Muscle of leg (tissue), 11 donors: ENCODE measurements around the gene SORCS1. TPM values are rescaled to one million over a fixed set of nuclear protein-coding genes. Genes with fewer than 3 reads are reported as not detected.

Source experiments
- DNase-seq: peaks from one replicate; pipeline ENCODE4 v3.0.0; 2013
- H3K27ac ChIP-seq: one replicate; pipeline ENCODE4 v1.5.1; 2013; ENCODE audit warnings: mild to moderate bottlenecking, low read length, control low read depth
- H3K27me3 ChIP-seq: one replicate; pipeline ENCODE4 v1.6.1; 2013; ENCODE audit warnings: low read length; ENCODE audit not compliant: control insufficient read depth, insufficient read depth
- H3K36me3 ChIP-seq: one replicate; pipeline ENCODE4 v1.6.1; 2013; ENCODE audit warnings: low read length; ENCODE audit not compliant: control insufficient read depth, insufficient read depth
- H3K4me1 ChIP-seq: one replicate; pipeline ENCODE4 v1.6.1; 2013; ENCODE audit warnings: low read length; ENCODE audit not compliant: control insufficient read depth, insufficient read depth
- H3K4me3 ChIP-seq: one replicate; pipeline ENCODE4 v1.5.1; 2013; ENCODE audit warnings: low read length, control low read depth
- H3K9me3 ChIP-seq: replicated peaks from 2 replicates; pipeline ENCODE4 v1.6.1; 2013; ENCODE audit warnings: low read depth, low read length; ENCODE audit not compliant: control insufficient read depth
- WGBS: methylation state at CpG from one replicate; pipeline ENCODE4 v1.1.5; 2013; ENCODE audit warnings: missing lambda C conversion rate; ENCODE audit not compliant: insufficient coverage; 5-methylcytosine and 5-hydroxymethylcytosine counted together
- polyA plus RNA-seq, 8 donors: library from polyadenylated mRNA; unstranded; fragments of 120-200 nt; gene quantifications; one replicate each; pipeline versions ENCODE4 v1.2.1 to v1.2.3, GENCODE V29; 2013; ENCODE audit warnings: inconsistent platforms in 1 of 8, low replicate concordance in 1 of 8; ENCODE audit not compliant: insufficient read length in 8 of 8, insufficient read depth in 1 of 8
- total RNA-seq: library from RNA; stranded (reverse); fragments of 120-200 nt; gene quantifications from one replicate; pipeline ENCODE4 v1.2.4, GENCODE V29; 2013

The SORCS1 gene
- total and polyA plus RNA-seq, 9 donors, result 2.4 to 6.2 (median 3.8) TPM

GRCh38 chr10:106595281-106595680 is 569.2 kb downstream of the SORCS1 start:
- Histone ChIP-seq H3K9me3 (no peaks in the 10 kb centered on the region), H3K4me1 (peaks cover 7% of the 10 kb centered on the region), H3K27ac (no peak overlapping the region), H3K36me3 (no peaks in the 10 kb centered on the region), H3K4me3 (no peak overlapping the region), H3K27me3 (no peaks in the 10 kb centered on the region)
- no CpG with 5 or more reads among the region's 4 CpGs for WGBS
- no peak for DNase-seq

- Histone ChIP-seq H3K27ac (peak overlapping the region; percentile 17), H3K4me1 (peaks cover 7% of the 10 kb centered on the region), H3K36me3 (no peaks in the 10 kb centered on the region), H3K27me3 (no peaks in the 10 kb centered on the region), H3K4me3 (no peak overlapping the region), H3K9me3 (no peaks in the 10 kb centered on the region)
- DNase-seq, result peak; percentile 64
- WGBS, result no CpG with 5 or more reads among the region's 1 CpG
These were observed 570.6 kb downstream of the SORCS1 start for GRCh38 chr10:106593876-106594275.

DNA sequence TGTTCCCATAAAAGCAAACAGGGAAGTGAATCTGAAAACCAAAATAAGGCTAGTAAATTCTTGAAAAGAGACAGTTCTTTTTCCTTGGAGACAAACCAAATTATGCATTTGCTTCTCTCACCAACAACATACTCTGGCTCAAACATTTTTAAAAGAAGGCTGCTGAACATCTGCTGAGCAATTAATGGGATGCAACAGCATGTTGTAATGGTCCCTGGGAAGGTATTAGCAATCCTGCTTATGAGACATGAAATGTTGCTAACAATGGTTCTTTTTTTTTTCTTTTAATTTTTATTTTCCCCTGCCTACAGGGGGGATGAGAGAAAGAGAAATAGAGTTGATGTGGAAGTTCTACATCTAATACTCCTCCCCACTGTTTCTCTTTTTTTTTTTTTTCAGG is 572.1 kb downstream of the SORCS1 start:
- Histone ChIP-seq H3K36me3 (no peaks in the 10 kb centered on the region), H3K27me3 (no peaks in the 10 kb centered on the region), H3K4me3 (no peak overlapping the region), H3K4me1 (peaks cover 7% of the 10 kb centered on the region), H3K27ac (no peak overlapping the region), H3K9me3 (no peaks in the 10 kb centered on the region)
- DNase-seq, result peak; percentile 91

DNA sequence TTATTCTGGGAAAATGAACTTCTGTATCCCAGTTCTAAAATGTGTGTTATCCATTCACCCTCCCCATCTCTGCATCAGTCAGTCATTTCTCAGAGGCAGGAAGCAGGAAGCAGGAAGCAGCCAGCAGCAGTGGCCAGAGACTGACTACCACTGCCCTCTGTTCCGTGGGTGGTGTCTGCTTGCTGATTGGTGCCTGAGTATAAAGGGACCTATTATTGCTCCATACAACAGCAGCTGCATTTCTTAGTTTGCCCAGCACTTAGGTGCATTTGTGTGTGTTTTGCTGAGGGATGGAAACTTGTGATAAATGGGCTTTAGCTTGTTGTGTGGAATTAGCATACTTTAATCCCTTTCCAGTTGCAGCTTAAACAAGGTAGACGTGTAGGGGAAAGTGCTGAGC is 582.2 kb downstream of the SORCS1 start:
- no peak for DNase-seq
- Histone ChIP-seq H3K36me3 (no peaks in the 10 kb centered on the region), H3K27ac (no peak overlapping the region), H3K4me1 (no peaks in the 10 kb centered on the region), H3K4me3 (no peak overlapping the region), H3K9me3 (peaks cover 2% of the 10 kb centered on the region), H3K27me3 (no peaks in the 10 kb centered on the region)
- WGBS, result no CpG with 5 or more reads among the region's 2 CpGs

DNA sequence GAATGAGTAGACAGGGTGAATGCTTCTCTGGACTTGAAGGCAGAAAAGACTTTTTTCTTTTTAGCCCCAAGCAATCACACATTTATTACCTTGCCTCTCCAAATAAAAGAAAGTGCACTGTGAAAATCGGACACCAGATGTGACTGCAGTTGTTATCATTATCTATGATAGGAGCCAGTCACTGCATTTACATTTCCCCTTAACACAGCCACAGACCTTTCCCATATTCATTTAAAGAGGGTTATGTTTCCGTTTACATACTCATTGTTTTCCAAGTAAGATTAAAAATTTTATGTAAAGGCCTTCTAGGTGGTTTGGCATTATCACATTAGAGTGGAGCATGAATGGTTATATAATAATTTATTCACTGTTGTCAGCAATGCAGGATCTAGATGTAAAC is 586.8 kb downstream of the SORCS1 start:
- peaks cover 9% of the 10 kb centered on the region for H3K4me1 ChIP-seq
- H3K36me3 ChIP-seq, result no peaks in the 10 kb centered on the region
- H3K9me3 ChIP-seq, result no peaks in the 10 kb centered on the region
- DNase-seq, result no peak
- WGBS, result no CpG with 5 or more reads among the region's 2 CpGs
- H3K27me3 ChIP-seq, result no peaks in the 10 kb centered on the region
- no peak overlapping the region for H3K27ac ChIP-seq
- H3K4me3 ChIP-seq, result no peak overlapping the region

DNA sequence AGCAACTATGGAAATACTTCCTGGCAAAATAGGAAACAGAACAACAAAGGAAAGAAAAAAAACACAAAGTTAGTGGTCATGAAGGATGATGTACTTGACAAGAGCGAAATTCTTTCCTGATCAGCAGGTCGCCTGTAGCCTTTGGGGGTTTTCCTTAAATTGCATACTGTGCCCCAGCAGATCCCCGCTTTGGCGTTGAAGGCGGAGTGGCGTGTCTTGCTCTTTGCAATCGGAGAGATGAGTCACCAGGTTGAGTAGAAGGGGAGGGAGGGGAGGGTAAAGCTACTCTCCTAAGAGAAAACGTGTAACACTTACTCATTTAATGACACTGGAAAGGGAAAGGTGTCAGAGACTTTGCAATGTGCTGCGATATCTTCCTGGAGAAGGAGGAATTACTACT is 587.2 kb downstream of the SORCS1 start:
- no peak overlapping the region for H3K27ac ChIP-seq
- H3K9me3 ChIP-seq, result no peaks in the 10 kb centered on the region
- no peak for DNase-seq
- 73% methylated on average over 3 of the region's 9 CpGs for WGBS
- no peaks in the 10 kb centered on the region for H3K36me3 ChIP-seq
- no peak overlapping the region for H3K4me3 ChIP-seq
- H3K27me3 ChIP-seq, result no peaks in the 10 kb centered on the region
- H3K4me1 ChIP-seq, result peaks cover 13% of the 10 kb centered on the region

GRCh38 chr10:106576534-106576933 is 588.0 kb downstream of the SORCS1 start:
- Histone ChIP-seq H3K27ac (no peak overlapping the region), H3K4me3 (no peak overlapping the region), H3K36me3 (no peaks in the 10 kb centered on the region), H3K27me3 (no peaks in the 10 kb centered on the region), H3K9me3 (no peaks in the 10 kb centered on the region), H3K4me1 (peaks cover 13% of the 10 kb centered on the region)
- no peak for DNase-seq
- WGBS, result no CpG with 5 or more reads among the region's 4 CpGs

- Histone ChIP-seq H3K4me1 (peaks cover 16% of the 10 kb centered on the region), H3K4me3 (no peak overlapping the region), H3K27me3 (no peaks in the 10 kb centered on the region), H3K27ac (no peak overlapping the region), H3K36me3 (no peaks in the 10 kb centered on the region), H3K9me3 (no peaks in the 10 kb centered on the region)
- DNase-seq, result peak; percentile 77
- WGBS, result 27% methylated on average over 2 of the region's 5 CpGs
These were observed 591.4 kb downstream of the SORCS1 start for GRCh38 chr10:106573106-106573505.

- H3K4me3 ChIP-seq, result no peak overlapping the region
- H3K36me3 ChIP-seq, result no peaks in the 10 kb centered on the region
- H3K9me3 ChIP-seq, result no peaks in the 10 kb centered on the region
- no peaks in the 10 kb centered on the region for H3K27me3 ChIP-seq
- peak overlapping the region; percentile 67 for H3K27ac ChIP-seq
- DNase-seq, result peak; percentile 83
- 0% methylated on average over 1 of the region's 5 CpGs for WGBS
- H3K4me1 ChIP-seq, result peaks cover 19% of the 10 kb centered on the region
These were observed 593.1 kb downstream of the SORCS1 start for GRCh38 chr10:106571192-106571946.

DNA sequence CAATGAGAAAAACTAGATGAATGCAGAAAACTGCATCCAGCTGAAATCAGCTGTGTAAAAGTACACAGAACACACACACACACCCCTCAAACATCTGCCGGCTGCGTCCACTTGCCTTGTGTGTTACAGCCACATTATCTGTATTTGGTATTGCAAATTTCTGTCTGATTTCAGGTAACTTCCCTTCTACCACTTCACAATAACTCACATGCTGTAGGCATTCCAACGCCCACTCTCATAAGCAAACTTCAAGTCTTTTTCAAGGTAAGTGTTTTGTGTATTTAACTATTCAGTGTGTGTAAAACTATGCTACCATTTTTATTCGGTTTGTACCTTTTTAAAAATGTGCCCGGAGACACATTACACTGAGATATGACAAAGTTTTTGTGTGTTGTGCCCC is 594.2 kb downstream of the SORCS1 start:
- WGBS, result no CpG with 5 or more reads among the region's 5 CpGs
- Histone ChIP-seq H3K4me3 (no peak overlapping the region), H3K36me3 (no peaks in the 10 kb centered on the region), H3K27me3 (no peaks in the 10 kb centered on the region), H3K4me1 (peaks cover 19% of the 10 kb centered on the region), H3K9me3 (no peaks in the 10 kb centered on the region), H3K27ac (no peak overlapping the region)
- peak; percentile 53 for DNase-seq

DNA sequence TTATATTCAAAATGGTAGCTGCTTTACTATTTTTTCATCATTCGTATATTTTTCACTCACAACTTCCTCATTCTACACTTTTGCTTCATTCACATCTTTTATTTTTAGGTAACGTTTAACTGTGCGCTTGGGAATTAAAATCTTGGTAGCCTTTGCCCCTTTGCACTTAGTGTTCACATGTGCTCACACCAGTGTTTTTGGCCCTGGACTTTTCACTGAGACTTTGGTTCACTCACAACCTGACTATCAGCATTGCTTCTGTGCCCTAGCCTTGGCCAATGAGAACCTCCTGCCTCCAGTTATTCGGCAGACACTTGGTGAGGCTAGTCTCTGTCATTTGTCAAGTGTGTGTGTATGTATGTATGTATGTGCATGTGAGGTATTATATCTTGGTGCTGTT is 596.9 kb downstream of the SORCS1 start:
- Histone ChIP-seq H3K27ac (no peak overlapping the region), H3K9me3 (no peaks in the 10 kb centered on the region), H3K27me3 (no peaks in the 10 kb centered on the region), H3K36me3 (no peaks in the 10 kb centered on the region), H3K4me1 (peaks cover 8% of the 10 kb centered on the region), H3K4me3 (no peak overlapping the region)
- WGBS, result 91% methylated on average over 4 of the region's 4 CpGs
- no peak for DNase-seq
